Urinary bladder (tissue), 4 donors: ENCODE measurements around the gene AEBP2. TPM values are rescaled to one million over a fixed set of nuclear protein-coding genes. Genes with fewer than 3 reads are reported as not detected.
"Not testable (repeated sequence)": the region's sequence is repeated elsewhere in the genome, so short reads cannot be mapped to it uniquely, and the experiment has no call there.

Experiments used
- DNase-seq: peaks from one replicate; pipeline ENCODE4 v3.0.0-alpha.2; 2015; ENCODE audit errors: extremely low spot score
- H3K27ac ChIP-seq: one replicate; pipeline ENCODE4 v1.5.1; 2013; ENCODE audit warnings: low read depth, mild to moderate bottlenecking, moderate library complexity
- H3K36me3 ChIP-seq: one replicate; pipeline ENCODE4 v1.6.1; 2013; ENCODE audit warnings: mild to moderate bottlenecking, moderate library complexity; ENCODE audit not compliant: insufficient read depth
- H3K4me1 ChIP-seq: one replicate; pipeline ENCODE4 v1.6.1; 2013; ENCODE audit warnings: mild to moderate bottlenecking, moderate library complexity; ENCODE audit not compliant: insufficient read depth
- H3K4me3 ChIP-seq: one replicate; pipeline ENCODE4 v1.5.1; 2013; ENCODE audit warnings: low read depth, low read length
- WGBS: extraction: QIAGEN DNeasy Blood & Tissue Kit; methylation state at CpG from one replicate; pipeline ENCODE4 v1.1.7; 2013; 5-methylcytosine and 5-hydroxymethylcytosine counted together
- polyA plus RNA-seq: library from polyadenylated mRNA; stranded (reverse); fragments of 200-250 nt; gene quantifications from one replicate; pipeline ENCODE4 v1.2.3, GENCODE V29; 2013
- total RNA-seq: library from RNA; depleted of rRNA; stranded (reverse); fragments of >200 nt; gene quantifications from one replicate; pipeline ENCODE4 v1.2.3, GENCODE V29; 2014
- donor health status: healthy with polysubstance abuse.
- donor health status: healthy.

AEBP2 gene
- total and polyA plus RNA-seq, 2 donors = 24.4 to 77.0 TPM

- no peak for DNase-seq
- no peaks in the 10 kb centered on the region for H3K36me3 ChIP-seq
- H3K4me1 ChIP-seq = peaks cover 5% of the 10 kb centered on the region
- H3K4me3 ChIP-seq = no peak overlapping the region
- H3K27ac ChIP-seq = no peak overlapping the region
- 74% methylated on average over 7 of the region's 7 CpGs for WGBS
Measured at GRCh38 chr12:19453961-19454360, 14.7 kb downstream of the AEBP2 start.

GRCh38 chr12:19454837-19455236 is 15.5 kb downstream of the AEBP2 start:
- peaks cover 5% of the 10 kb centered on the region for H3K4me1 ChIP-seq
- H3K4me3 ChIP-seq = no peak overlapping the region
- 82% methylated on average over 2 of the region's 2 CpGs for WGBS
- DNase-seq = no peak
- H3K36me3 ChIP-seq = no peaks in the 10 kb centered on the region
- H3K27ac ChIP-seq = no peak overlapping the region

GRCh38 chr12:19456176-19456575 is 16.9 kb downstream of the AEBP2 start:
- Histone ChIP-seq H3K27ac (no peak overlapping the region), H3K4me3 (no peak overlapping the region), H3K36me3 (no peaks in the 10 kb centered on the region), H3K4me1 (peaks cover 5% of the 10 kb centered on the region)
- 90% methylated on average over 7 of the region's 7 CpGs for WGBS
- DNase-seq = no peak

- WGBS = 98% methylated on average over 6 of the region's 6 CpGs
- no peak overlapping the region for H3K27ac ChIP-seq
- H3K4me1 ChIP-seq = peaks cover 5% of the 10 kb centered on the region
- H3K36me3 ChIP-seq = no peaks in the 10 kb centered on the region
- no peak overlapping the region for H3K4me3 ChIP-seq
- no peak for DNase-seq
Measured at GRCh38 chr12:19457561-19457960, 18.3 kb downstream of the AEBP2 start.

GRCh38 chr12:19458733-19459132 is 19.4 kb downstream of the AEBP2 start:
- H3K4me1 ChIP-seq = peaks cover 5% of the 10 kb centered on the region
- no peak overlapping the region for H3K27ac ChIP-seq
- H3K4me3 ChIP-seq = no peak overlapping the region
- H3K36me3 ChIP-seq = no peaks in the 10 kb centered on the region
- DNase-seq = no peak
- WGBS = 90% methylated on average over 2 of the region's 2 CpGs

- no peak overlapping the region for H3K4me3 ChIP-seq
- no peaks in the 10 kb centered on the region for H3K36me3 ChIP-seq
- WGBS = 16% methylated on average over 1 of the region's 1 CpG
- H3K27ac ChIP-seq = no peak overlapping the region
- peak; percentile 48 for DNase-seq
- peaks cover 2% of the 10 kb centered on the region for H3K4me1 ChIP-seq
Measured at GRCh38 chr12:19461999-19462398, 22.7 kb downstream of the AEBP2 start.

GRCh38 chr12:19462406-19462805 is 23.1 kb downstream of the AEBP2 start:
- Histone ChIP-seq H3K36me3 (no peaks in the 10 kb centered on the region), H3K27ac (no peak overlapping the region), H3K4me1 (peaks cover 2% of the 10 kb centered on the region), H3K4me3 (no peak overlapping the region)
- WGBS = 47% methylated on average over 5 of the region's 5 CpGs
- no peak for DNase-seq

- Histone ChIP-seq H3K4me1 (no peaks in the 10 kb centered on the region), H3K36me3 (no peaks in the 10 kb centered on the region), H3K4me3 (no peak overlapping the region), H3K27ac (no peak overlapping the region)
- no peak for DNase-seq
Measured at GRCh38 chr12:19464192-19464580, 24.9 kb downstream of the AEBP2 start.

- no peak overlapping the region for H3K27ac ChIP-seq
- H3K4me1 ChIP-seq = no peaks in the 10 kb centered on the region
- DNase-seq = no peak
- H3K4me3 ChIP-seq = no peak overlapping the region
- 94% methylated on average over 6 of the region's 6 CpGs for WGBS
- H3K36me3 ChIP-seq = no peaks in the 10 kb centered on the region
Measured at GRCh38 chr12:19465711-19466110, 26.4 kb downstream of the AEBP2 start.

GRCh38 chr12:19474147-19474546 is 34.9 kb downstream of the AEBP2 start:
- no peak for DNase-seq
- Histone ChIP-seq H3K4me3 (no peak overlapping the region), H3K27ac (no peak overlapping the region), H3K36me3 (no peaks in the 10 kb centered on the region), H3K4me1 (no peaks in the 10 kb centered on the region)

GRCh38 chr12:19475884-19476505 is 36.7 kb downstream of the AEBP2 start:
- not testable (repeated sequence) for DNase-seq, H3K4me3 ChIP-seq, H3K4me1 ChIP-seq, H3K36me3 ChIP-seq, H3K27ac ChIP-seq
- 90% methylated on average over 4 of the region's 4 CpGs for WGBS

GRCh38 chr12:19477071-19477470 is 37.8 kb downstream of the AEBP2 start:
- WGBS = 94% methylated on average over 8 of the region's 8 CpGs
- no peaks in the 10 kb centered on the region for H3K36me3 ChIP-seq

GRCh38 chr12:19480459-19480858 is 41.2 kb downstream of the AEBP2 start:
- H3K4me3 ChIP-seq = no peak overlapping the region
- DNase-seq = no peak
- H3K36me3 ChIP-seq = no peaks in the 10 kb centered on the region
- no peak overlapping the region for H3K27ac ChIP-seq
- no peaks in the 10 kb centered on the region for H3K4me1 ChIP-seq
- 90% methylated on average over 1 of the region's 1 CpG for WGBS

More at GRCh38 chr12:19477071-19477470, 37.8 kb downstream of the AEBP2 start:
- DNase-seq = no peak
- H3K4me3 ChIP-seq = no peak overlapping the region
- no peaks in the 10 kb centered on the region for H3K4me1 ChIP-seq
- H3K27ac ChIP-seq = no peak overlapping the region

GRCh38 chr12:19482036-19482435 is 42.7 kb downstream of the AEBP2 start:
- Histone ChIP-seq H3K27ac (no peak overlapping the region), H3K4me1 (no peaks in the 10 kb centered on the region), H3K4me3 (no peak overlapping the region), H3K36me3 (no peaks in the 10 kb centered on the region)
- 88% methylated on average over 3 of the region's 3 CpGs for WGBS
- no peak for DNase-seq

GRCh38 chr12:19482551-19483109 is 43.3 kb downstream of the AEBP2 start:
- no peaks in the 10 kb centered on the region for H3K4me1 ChIP-seq
- WGBS = 86% methylated on average over 9 of the region's 9 CpGs
- no peak overlapping the region for H3K4me3 ChIP-seq
- no peaks in the 10 kb centered on the region for H3K36me3 ChIP-seq
- DNase-seq = no peak
- no peak overlapping the region for H3K27ac ChIP-seq
